ENCODE measurements around the gene LRRC10B. TPM values are rescaled to one million over a fixed set of nuclear protein-coding genes. Genes with fewer than 3 reads are reported as not detected.

LRRC10B gene
- total and polyA plus RNA-seq, 12 donors, result 0.33 to 2.6 (median 0.70) TPM; not detected in 1

DNA sequence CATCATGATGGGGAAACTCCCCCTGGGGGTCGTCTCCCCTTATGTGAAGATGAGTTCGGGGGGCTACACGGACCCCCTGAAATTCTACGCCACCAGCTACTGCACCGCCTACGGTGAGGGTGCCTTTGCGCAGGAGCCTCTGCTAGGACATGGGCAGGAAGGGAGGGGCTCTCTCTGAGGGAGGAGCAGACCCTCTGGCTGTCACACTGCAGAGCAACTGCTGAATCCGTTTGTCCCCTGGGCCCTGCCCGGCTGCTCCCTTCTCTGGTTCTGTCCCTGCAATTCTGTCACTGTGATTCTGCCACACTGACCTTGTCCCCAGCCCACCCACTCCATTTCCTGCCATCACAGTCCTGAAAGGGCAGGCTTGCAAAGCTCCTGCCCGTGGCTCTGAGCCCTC, 26.7 kb upstream of the LRRC10B start:
- no peaks in the 10 kb centered on the region for H3K9me3 ChIP-seq
- no peaks in the 10 kb centered on the region for H3K36me3 ChIP-seq
- 52 to 70% methylated on average over 9 to 10 of the region's 10 CpGs for WGBS, 2 donors
- DNase-seq (no peak), ATAC-seq (peak in 2 of 8 donors; percentile 25 to 50)
- H3K4me1 ChIP-seq, result peaks cover 3 to 33% (median 17%) of the 10 kb centered on the region in 9 donors
- no peaks in the 10 kb centered on the region for H3K27me3 ChIP-seq
- peak overlapping the region in 3 of 10 donors; percentile 12 to 22 (median 19) for H3K27ac ChIP-seq
- intact Hi-C loops (cut with DNase I), result loop anchor here in 1 of 10 donors (10.0 kb wide), 1 partner anchor 93 kb away; no protein-coding TSS in a partner anchor
- TF ChIP-seq, protein P1, sequence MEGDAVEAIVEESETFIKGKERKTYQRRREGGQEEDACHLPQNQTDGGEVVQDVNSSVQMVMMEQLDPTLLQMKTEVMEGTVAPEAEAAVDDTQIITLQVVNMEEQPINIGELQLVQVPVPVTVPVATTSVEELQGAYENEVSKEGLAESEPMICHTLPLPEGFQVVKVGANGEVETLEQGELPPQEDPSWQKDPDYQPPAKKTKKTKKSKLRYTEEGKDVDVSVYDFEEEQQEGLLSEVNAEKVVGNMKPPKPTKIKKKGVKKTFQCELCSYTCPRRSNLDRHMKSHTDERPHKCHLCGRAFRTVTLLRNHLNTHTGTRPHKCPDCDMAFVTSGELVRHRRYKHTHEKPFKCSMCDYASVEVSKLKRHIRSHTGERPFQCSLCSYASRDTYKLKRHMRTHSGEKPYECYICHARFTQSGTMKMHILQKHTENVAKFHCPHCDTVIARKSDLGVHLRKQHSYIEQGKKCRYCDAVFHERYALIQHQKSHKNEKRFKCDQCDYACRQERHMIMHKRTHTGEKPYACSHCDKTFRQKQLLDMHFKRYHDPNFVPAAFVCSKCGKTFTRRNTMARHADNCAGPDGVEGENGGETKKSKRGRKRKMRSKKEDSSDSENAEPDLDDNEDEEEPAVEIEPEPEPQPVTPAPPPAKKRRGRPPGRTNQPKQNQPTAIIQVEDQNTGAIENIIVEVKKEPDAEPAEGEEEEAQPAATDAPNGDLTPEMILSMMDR (IDR thresholded peaks at IDR 0.05), result no peak
- no peak overlapping the region for H3K4me3 ChIP-seq

DNA sequence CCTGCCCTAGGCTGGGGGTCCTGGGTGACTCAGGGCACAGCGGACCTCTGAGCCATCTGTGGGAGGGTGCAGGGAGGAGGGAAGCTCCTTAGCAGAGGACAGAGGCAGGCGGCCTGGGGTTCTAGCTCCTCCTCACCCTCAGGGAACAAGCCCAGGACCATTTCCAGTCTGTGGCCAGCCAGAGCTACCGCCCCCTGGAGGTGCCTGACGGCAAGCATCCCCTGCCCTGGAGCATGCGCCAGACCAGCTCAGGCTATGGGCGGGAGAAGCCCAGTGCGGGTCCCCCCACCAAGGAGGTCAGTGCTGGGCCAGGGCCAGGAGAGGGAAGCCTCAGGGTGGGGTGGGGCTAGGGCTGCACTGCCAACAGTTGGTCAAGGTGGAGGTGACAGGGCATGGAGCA, 26.0 kb upstream of the LRRC10B start:
- Histone ChIP-seq H3K9me3 (peaks cover 0 to 4% (median 0%) of the 10 kb centered on the region in 11 donors), H3K4me3 (no peak overlapping the region), H3K27ac (no peak overlapping the region), H3K27me3 (no peaks in the 10 kb centered on the region), H3K36me3 (no peaks in the 10 kb centered on the region), H3K4me1 (peaks cover 3 to 27% (median 15%) of the 10 kb centered on the region in 9 donors)
- TF ChIP-seq, protein P1 (IDR thresholded peaks at IDR 0.05), result peak in 7 of 9 donors; percentile 39 to 52 (median 46)
- DNase-seq, result no peak
- WGBS, 2 donors, result 51 to 52% methylated on average over 7 of the region's 7 CpGs
- peak in 5 of 8 donors; percentile 8 to 35 (median 23) for ATAC-seq
- intact Hi-C loops (cut with DNase I), result loop anchor here in 1 of 10 donors (10.0 kb wide), 1 partner anchor 92 kb away; no protein-coding TSS in a partner anchor

DNA sequence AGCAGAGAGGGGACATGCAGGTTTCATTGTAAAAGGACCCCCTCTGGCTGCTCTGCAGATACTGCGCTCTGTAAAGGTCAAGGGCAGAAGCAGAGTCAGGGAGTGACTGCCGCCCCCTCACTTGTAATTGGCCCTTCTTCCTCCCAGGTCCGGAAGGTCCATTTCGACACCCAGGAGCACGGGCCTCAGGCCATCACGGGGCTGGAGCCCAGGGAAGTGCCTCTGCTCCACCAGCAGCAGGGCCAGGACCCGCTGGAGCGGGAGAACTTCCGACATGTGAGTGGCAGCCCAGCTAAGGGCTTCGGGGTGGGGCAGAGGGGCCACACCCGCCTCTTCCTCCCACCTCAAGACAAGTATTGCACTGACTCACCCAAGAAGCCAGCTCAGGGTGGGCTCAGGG, 24.0 kb upstream of the LRRC10B start:
- ATAC-seq (no peak), DNase-seq (no peak)
- 85 to 86% methylated on average over 11 of the region's 11 CpGs for WGBS, 2 donors
- Histone ChIP-seq H3K9me3 (peaks cover 0 to 4% (median 0%) of the 10 kb centered on the region in 11 donors), H3K4me1 (peaks cover 4 to 37% (median 15%) of the 10 kb centered on the region in 9 donors), H3K4me3 (no peak overlapping the region), H3K36me3 (no peaks in the 10 kb centered on the region), H3K27ac (no peak overlapping the region), H3K27me3 (no peaks in the 10 kb centered on the region)
- intact Hi-C loops (cut with DNase I), result loop anchor here in 1 of 10 donors (10.0 kb wide), 1 partner anchor 90 kb away; no protein-coding TSS in a partner anchor
- TF ChIP-seq, protein P1 (IDR thresholded peaks at IDR 0.05), result no peak

DNA sequence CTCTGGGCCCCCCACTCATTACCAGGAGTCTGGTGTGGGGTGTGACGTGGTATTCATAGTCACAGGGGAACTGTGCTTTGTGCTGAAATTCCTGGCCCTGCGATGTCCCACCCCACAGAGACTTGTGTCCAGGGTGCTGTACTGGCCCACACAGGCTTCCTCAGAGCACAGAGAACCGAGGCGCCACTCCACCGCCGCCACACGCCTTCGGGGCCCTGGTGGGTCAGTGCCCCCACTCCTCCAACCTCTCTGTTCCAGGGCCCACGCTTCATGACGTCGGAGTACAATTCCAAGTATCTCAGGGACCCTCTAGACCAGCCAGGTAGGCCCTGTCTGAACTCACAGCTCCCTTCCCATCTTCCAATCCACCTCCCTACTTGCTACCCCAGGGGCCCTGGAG, 23.5 kb upstream of the LRRC10B start:
- WGBS, 2 donors, result 95 to 96% methylated on average over 11 of the region's 11 CpGs
- Histone ChIP-seq H3K27me3 (no peaks in the 10 kb centered on the region), H3K4me1 (peaks cover 9 to 42% (median 20%) of the 10 kb centered on the region in 9 donors), H3K27ac (no peak overlapping the region), H3K4me3 (no peak overlapping the region), H3K9me3 (peaks cover 0 to 4% (median 0%) of the 10 kb centered on the region in 11 donors), H3K36me3 (no peaks in the 10 kb centered on the region)
- intact Hi-C loops (cut with DNase I), result loop anchor here in 1 of 10 donors (10.0 kb wide), 1 partner anchor 90 kb away; no protein-coding TSS in a partner anchor
- ATAC-seq (no peak), DNase-seq (no peak)
- TF ChIP-seq, protein P1 (IDR thresholded peaks at IDR 0.05), result no peak

Data from heart right ventricle (tissue), 16 donors.